GM23338 (cell line): ENCODE measurements around the gene RNF5. TPM values are rescaled to one million over a fixed set of nuclear protein-coding genes. Genes with fewer than 3 reads are reported as not detected.

Experiments
- ATAC-seq: fragments of 200-7000 bp; cut with Tn5 transposase; 3 replicates; pipeline ENCODE4 v1.9.1; 2020
- DNase-seq: peaks from one replicate; pipeline ENCODE4 v3.0.0-alpha.2; 2015; ENCODE audit warnings: low spot score
- H2AFZ ChIP-seq: fragments of 200-600 bp; sonication (generic); 2 replicates; pipeline ENCODE4 v1.8.0; 2016; ENCODE audit warnings: antibody characterized with exemption, mild to moderate bottlenecking, moderate library complexity
- H3F3A ChIP-seq: fragments of 200-600 bp; sonication (generic); replicated peaks from 2 replicates; pipeline ENCODE4 v1.8.0; 2017; ENCODE audit warnings: antibody characterized with exemption, mixed run types, low read depth
- H3K27ac ChIP-seq: fragments of 200-600 bp; sonication (generic); 2 replicates; pipeline ENCODE4 v1.6.1; 2016; ENCODE audit warnings: low read depth
- H3K27me3 ChIP-seq: fragments of 200-600 bp; sonication (generic); 2 replicates; pipeline ENCODE4 v1.8.0; 2016; ENCODE audit warnings: mild to moderate bottlenecking, mixed run types, moderate library complexity; ENCODE audit not compliant: insufficient read depth
- H3K36me3 ChIP-seq: fragments of 200-600 bp; sonication (generic); 2 replicates; pipeline ENCODE4 v1.8.0; 2016; ENCODE audit warnings: mild to moderate bottlenecking; ENCODE audit not compliant: insufficient read depth
- H3K4me1 ChIP-seq: fragments of 200-600 bp; sonication (generic); 2 replicates; pipeline ENCODE4 v1.8.0; 2016; ENCODE audit warnings: mild to moderate bottlenecking, moderate library complexity; ENCODE audit not compliant: insufficient read depth
- H3K4me2 ChIP-seq: fragments of 200-600 bp; sonication (generic); 2 replicates; pipeline ENCODE4 v1.7.1; 2017; ENCODE audit warnings: mixed run types
- H3K4me3 ChIP-seq: fragments of 200-600 bp; sonication (generic); 2 replicates; pipeline ENCODE4 v1.6.1; 2016; ENCODE audit warnings: mixed run types
- H3K79me2 ChIP-seq: fragments of 200-600 bp; sonication (generic); replicated peaks from 2 replicates; pipeline ENCODE4 v1.8.0; 2017; ENCODE audit warnings: mild to moderate bottlenecking; ENCODE audit not compliant: insufficient read depth
- H3K9me2 ChIP-seq: fragments of 200-600 bp; sonication (generic); 2 replicates; pipeline ENCODE4 v1.8.0; 2017; ENCODE audit not compliant: insufficient read depth
- H4K20me1 ChIP-seq: fragments of 200-600 bp; sonication (generic); replicated peaks from 2 replicates; pipeline ENCODE4 v1.8.0; 2017; ENCODE audit warnings: mild to moderate bottlenecking; ENCODE audit not compliant: insufficient read depth
- H3K27ac Mint-ChIP-seq: 2 replicates; pipeline ENCODE4 v1.8.0; 2020; ENCODE audit warnings: inconsistent platforms, mild to moderate bottlenecking, moderate library complexity, mixed read lengths
- H3K27me3 Mint-ChIP-seq: 3 replicates; pipeline ENCODE4 v1.8.0; 2022; ENCODE audit warnings: low read depth, mild to moderate bottlenecking, moderate library complexity, mixed read lengths, inconsistent platforms; ENCODE audit not compliant: insufficient read depth, poor library complexity
- H3K36me3 Mint-ChIP-seq: 3 replicates; pipeline ENCODE4 v1.8.0; 2021; ENCODE audit warnings: low read depth, mild to moderate bottlenecking, inconsistent platforms, moderate library complexity, mixed read lengths
- H3K4me1 Mint-ChIP-seq: 3 replicates; pipeline ENCODE4 v1.8.0; 2020; ENCODE audit warnings: mild to moderate bottlenecking, inconsistent platforms, mixed read lengths
- H3K4me3 Mint-ChIP-seq: 3 replicates; pipeline ENCODE4 v1.8.0; 2021; ENCODE audit warnings: moderate library complexity, mild to moderate bottlenecking, inconsistent platforms, mixed read lengths
- H3K9me3 Mint-ChIP-seq: 3 replicates; pipeline ENCODE4 v1.8.0; 2020; ENCODE audit warnings: moderate library complexity, mild to moderate bottlenecking, inconsistent platforms, mixed read lengths
- EZH2 ChIP-seq: fragments of 200-600 bp; sonication (generic); IDR thresholded peaks from one replicate; pipeline ENCODE4 v1.8.0; 2017; ENCODE audit warnings: antibody characterized with exemption, mild to moderate bottlenecking, low read depth; ENCODE audit not compliant: unreplicated experiment
- EZH2phosphoT487 ChIP-seq: fragments of 200-600 bp; sonication (generic); IDR thresholded peaks from one replicate; pipeline ENCODE4 v1.8.1; 2018; ENCODE audit warnings: antibody characterized with exemption; ENCODE audit not compliant: unreplicated experiment
- JUNB ChIP-seq: IDR thresholded peaks from one replicate; pipeline ENCODE4 v1.6.1; 2016; ENCODE audit warnings: antibody characterized with exemption; ENCODE audit not compliant: unreplicated experiment
- REST ChIP-seq: IDR thresholded peaks from one replicate; pipeline ENCODE4 v1.6.1; 2018; ENCODE audit warnings: antibody characterized with exemption; ENCODE audit not compliant: unreplicated experiment
- STAT1 ChIP-seq: IDR thresholded peaks from one replicate; pipeline ENCODE4 v1.6.1; 2016; ENCODE audit warnings: antibody characterized with exemption; ENCODE audit not compliant: unreplicated experiment
- ZNF114 ChIP-seq: fragments of 250-450 bp; sonication (Bioruptor Pico); IDR thresholded peaks from 2 replicates; pipeline ENCODE4 v1.5.0; 2020; ENCODE audit warnings: mild to moderate bottlenecking, moderate library complexity
- ZNF331 ChIP-seq: fragments of 250-450 bp; sonication (Bioruptor Pico); IDR thresholded peaks from 2 replicates; pipeline ENCODE4 v1.5.0; 2020; ENCODE audit warnings: low read depth, mild to moderate bottlenecking, moderate library complexity
- ZNF462 ChIP-seq: fragments of 250-450 bp; sonication (Bioruptor Pico); IDR thresholded peaks from 2 replicates; pipeline ENCODE4 v1.5.0; 2020; ENCODE audit warnings: mild to moderate bottlenecking, moderate library complexity
- polyA plus RNA-seq: library from polyadenylated mRNA; unstranded; fragments of >200 nt; fragmentation: Nextera tagmentation; extraction: Ambion mirVana; gene quantifications from 2 replicates; pipeline ENCODE4 v1.2.1, GENCODE V29; 2016
- total RNA-seq: library from RNA; depleted of rRNA; stranded (reverse); fragments of >200 nt; shearing (Covaris generic); gene quantifications from 2 replicates; pipeline ENCODE4 v1.2.3, GENCODE V29; 2014
- TF ChIP-seq, protein P1 (sequence below), 2 experiments: fragments of 200-600 bp in 1 of 2; sonication (generic) in 1 of 2; conservative IDR thresholded peaks; 2 replicates each; pipeline versions ENCODE4 v1.5.1 to v1.6.1; 2016 to 2017; ENCODE audit warnings: antibody characterized with exemption in 2 of 2, low read depth in 2 of 2, mild to moderate bottlenecking in 2 of 2, moderate library complexity in 1 of 2

RNF5 gene
- total and polyA plus RNA-seq, 2 experiments from 2014 or later, result 119 to 164 TPM

- H3K36me3 ChIP-seq, result peaks cover 2% of the 10 kb centered on the region; the same call in 1 of the 2 replicates
- peaks cover 36% of the 10 kb centered on the region for H3K4me1 Mint-ChIP-seq
Observed at GRCh38 chr6:32181148-32181702, 3.0 kb downstream of the RNF5 start.

More at GRCh38 chr6:32181148-32181702, 3.0 kb downstream of the RNF5 start:
- H3K36me3 Mint-ChIP-seq, result peaks cover 54% of the 10 kb centered on the region
- H3K27me3 Mint-ChIP-seq, result peaks cover 23% of the 10 kb centered on the region
- Histone ChIP-seq H3F3A (peaks cover 12% of the 10 kb centered on the region), H3K4me2 (no peak overlapping the region), H3K9me2 (no peaks in the 10 kb centered on the region), H2AFZ (no peak overlapping the region), H3K27ac (no peak overlapping the region), H3K79me2 (peaks cover 13% of the 10 kb centered on the region), H3K4me1 (peaks cover 13% of the 10 kb centered on the region; the same call in 1 of the 2 replicates), H3K4me3 (no peak overlapping the region), H3K27me3 (no peaks in the 10 kb centered on the region), H4K20me1 (no peaks in the 10 kb centered on the region)
- DNase-seq (no peak), ATAC-seq (no peak)
- no peaks in the 10 kb centered on the region for H3K9me3 Mint-ChIP-seq
- TF ChIP-seq, protein P1, sequence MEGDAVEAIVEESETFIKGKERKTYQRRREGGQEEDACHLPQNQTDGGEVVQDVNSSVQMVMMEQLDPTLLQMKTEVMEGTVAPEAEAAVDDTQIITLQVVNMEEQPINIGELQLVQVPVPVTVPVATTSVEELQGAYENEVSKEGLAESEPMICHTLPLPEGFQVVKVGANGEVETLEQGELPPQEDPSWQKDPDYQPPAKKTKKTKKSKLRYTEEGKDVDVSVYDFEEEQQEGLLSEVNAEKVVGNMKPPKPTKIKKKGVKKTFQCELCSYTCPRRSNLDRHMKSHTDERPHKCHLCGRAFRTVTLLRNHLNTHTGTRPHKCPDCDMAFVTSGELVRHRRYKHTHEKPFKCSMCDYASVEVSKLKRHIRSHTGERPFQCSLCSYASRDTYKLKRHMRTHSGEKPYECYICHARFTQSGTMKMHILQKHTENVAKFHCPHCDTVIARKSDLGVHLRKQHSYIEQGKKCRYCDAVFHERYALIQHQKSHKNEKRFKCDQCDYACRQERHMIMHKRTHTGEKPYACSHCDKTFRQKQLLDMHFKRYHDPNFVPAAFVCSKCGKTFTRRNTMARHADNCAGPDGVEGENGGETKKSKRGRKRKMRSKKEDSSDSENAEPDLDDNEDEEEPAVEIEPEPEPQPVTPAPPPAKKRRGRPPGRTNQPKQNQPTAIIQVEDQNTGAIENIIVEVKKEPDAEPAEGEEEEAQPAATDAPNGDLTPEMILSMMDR (conservative IDR thresholded peaks at IDR 0.05; ENCODE audit: low read depth in 2 of 2), result no peak
- TF ChIP-seq ZNF331 (CRISPR knock-in tag), result no peak
- no peak for TF ChIP-seq JUNB
- no peak for TF ChIP-seq ZNF462 (CRISPR knock-in tag)
- TF ChIP-seq STAT1, result no peak
- no peak for TF ChIP-seq REST
- no peak for TF ChIP-seq ZNF114 (CRISPR knock-in tag)
- no peak for TF ChIP-seq EZH2
- TF ChIP-seq EZH2phosphoT487, result no peak
- no peak overlapping the region; the same call in 1 of the 2 replicates for H3K27ac Mint-ChIP-seq
- 0 out of 3 replicates have a peak overlapping the region, but pooled peaks have one; percentile 6 for H3K4me3 Mint-ChIP-seq
